Suprapubic skin (tissue), 4 donors: ENCODE results near the gene FOXP4.

Experiments
- POLR2A ChIP-seq, 2 donors: fragments of 450-650 bp; IDR thresholded peaks; one replicate each; pipeline ENCODE4 v1.6.1; 2017; ENCODE audit warnings: antibody characterized with exemption in 2 of 2, mild to moderate bottlenecking in 2 of 2, moderate library complexity in 2 of 2
- POLR2AphosphoS5 ChIP-seq, 3 donors: sonication (generic); formaldehyde crosslinking; IDR thresholded peaks; one replicate each; pipeline ENCODE4 v1.6.1; 2017; ENCODE audit warnings: antibody characterized with exemption in 3 of 3
- TF ChIP-seq, protein P1 (sequence below), 2 donors: fragments of 200-600 bp in 1 of 2; fragments of 450-650 bp in 1 of 2; sonication (generic) in 1 of 2; IDR thresholded peaks; one replicate each; pipeline ENCODE4 v1.5.1; 2016 to 2019; ENCODE audit warnings: antibody characterized with exemption in 2 of 2, mild to moderate bottlenecking in 1 of 2, moderate library complexity in 1 of 2

GRCh38 chr6:41547799-41548097 is 1.6 kb downstream of the FOXP4 start:
- TF ChIP-seq, protein P1, sequence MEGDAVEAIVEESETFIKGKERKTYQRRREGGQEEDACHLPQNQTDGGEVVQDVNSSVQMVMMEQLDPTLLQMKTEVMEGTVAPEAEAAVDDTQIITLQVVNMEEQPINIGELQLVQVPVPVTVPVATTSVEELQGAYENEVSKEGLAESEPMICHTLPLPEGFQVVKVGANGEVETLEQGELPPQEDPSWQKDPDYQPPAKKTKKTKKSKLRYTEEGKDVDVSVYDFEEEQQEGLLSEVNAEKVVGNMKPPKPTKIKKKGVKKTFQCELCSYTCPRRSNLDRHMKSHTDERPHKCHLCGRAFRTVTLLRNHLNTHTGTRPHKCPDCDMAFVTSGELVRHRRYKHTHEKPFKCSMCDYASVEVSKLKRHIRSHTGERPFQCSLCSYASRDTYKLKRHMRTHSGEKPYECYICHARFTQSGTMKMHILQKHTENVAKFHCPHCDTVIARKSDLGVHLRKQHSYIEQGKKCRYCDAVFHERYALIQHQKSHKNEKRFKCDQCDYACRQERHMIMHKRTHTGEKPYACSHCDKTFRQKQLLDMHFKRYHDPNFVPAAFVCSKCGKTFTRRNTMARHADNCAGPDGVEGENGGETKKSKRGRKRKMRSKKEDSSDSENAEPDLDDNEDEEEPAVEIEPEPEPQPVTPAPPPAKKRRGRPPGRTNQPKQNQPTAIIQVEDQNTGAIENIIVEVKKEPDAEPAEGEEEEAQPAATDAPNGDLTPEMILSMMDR (IDR thresholded peaks at IDR 0.05), result no peak
- TF ChIP-seq POLR2A (IDR thresholded peaks at IDR 0.05), result no peak
- no peak for TF ChIP-seq POLR2AphosphoS5 (IDR thresholded peaks at IDR 0.05)
